GM21367 (cell line): Measurements from ENCODE around the gene SPINK13.
"Not testable (repeated sequence)": the region's sequence is repeated elsewhere in the genome, so short reads cannot be mapped to it uniquely, and the experiment has no call there.

Experiments used
- ATAC-seq: cut with Tn5 transposase; IDR thresholded peaks from one replicate; pipeline ENCODE4 v1.9.1; 2021; ENCODE audit not compliant: unreplicated experiment

SPINK13 gene

GRCh38 chr5:148268566-148268965, at the start of gene SPINK13:
Gene SPINK13 (plus strand): TSS chr5:148268794. CDS start chr5:148270073, 1,279 bp downstream.
- no peak for ATAC-seq

- no peak for ATAC-seq
Observed at GRCh38 chr5:148221508-148221907, 47.1 kb upstream of the SPINK13 start.

GRCh38 chr5:148224117-148224742, 44.4 kb upstream of the SPINK13 start:
- no peak for ATAC-seq

- no peak for ATAC-seq
Observed at GRCh38 chr5:148228392-148228984, 40.1 kb upstream of the SPINK13 start.

- ATAC-seq = no peak
Observed at GRCh38 chr5:148229840-148230239, 38.8 kb upstream of the SPINK13 start.

GRCh38 chr5:148230240-148230639, 38.4 kb upstream of the SPINK13 start:
- no peak for ATAC-seq

GRCh38 chr5:148237785-148238417, 30.7 kb upstream of the SPINK13 start:
- no peak for ATAC-seq

- ATAC-seq = no peak
Observed at GRCh38 chr5:148238418-148238794, 30.2 kb upstream of the SPINK13 start, which contains the start of gene MARCOL. Gene MARCOL (plus strand): TSS chr5:148238525. CDS start chr5:148238598, 73 bp downstream.

GRCh38 chr5:148248894-148249293, 19.7 kb upstream of the SPINK13 start:
- no peak for ATAC-seq

GRCh38 chr5:148255456-148255855, 13.1 kb upstream of the SPINK13 start:
- no peak for ATAC-seq

GRCh38 chr5:148259288-148259687, 9.3 kb upstream of the SPINK13 start:
- ATAC-seq = no peak

GRCh38 chr5:148261221-148261620, 7.4 kb upstream of the SPINK13 start:
- no peak for ATAC-seq

- ATAC-seq = no peak
Observed at GRCh38 chr5:148267962-148268361, 632 bp upstream of the SPINK13 start.

GRCh38 chr5:148275129-148275528, 6.5 kb downstream of the SPINK13 start:
- ATAC-seq = not testable (repeated sequence)

GRCh38 chr5:148280893-148281292, 12.3 kb downstream of the SPINK13 start:
- not testable (repeated sequence) for ATAC-seq

- not testable (repeated sequence) for ATAC-seq
Observed at GRCh38 chr5:148281336-148281735, 12.7 kb downstream of the SPINK13 start.

- no peak for ATAC-seq
Observed at GRCh38 chr5:148290271-148291195, 21.9 kb downstream of the SPINK13 start.

GRCh38 chr5:148297731-148298130, 29.1 kb downstream of the SPINK13 start:
- no peak for ATAC-seq

GRCh38 chr5:148306446-148306845, 37.9 kb downstream of the SPINK13 start:
- ATAC-seq = no peak

GRCh38 chr5:148309019-148309418, 40.4 kb downstream of the SPINK13 start:
- ATAC-seq = no peak

- ATAC-seq = no peak
Observed at GRCh38 chr5:148309746-148310145, 41.2 kb downstream of the SPINK13 start.
